Liver (tissue), 9 donors: Measurements from ENCODE around the gene PCP4L1. TPM values are rescaled to one million over a fixed set of nuclear protein-coding genes. Genes with fewer than 3 reads are reported as not detected.

Source experiments
- DNase-seq: peaks from one replicate; pipeline ENCODE4 v3.0.0-alpha.2; 2017; ENCODE audit warnings: low spot score
- H3K27ac ChIP-seq, 2 donors: one replicate each; pipeline ENCODE4 v1.7.0; 2013; ENCODE audit warnings: inconsistent platforms in 2 of 2, low read length in 2 of 2, control low read depth in 1 of 2, low read depth in 1 of 2, mild to moderate bottlenecking in 1 of 2
- H3K27me3 ChIP-seq, 4 donors: one replicate each; pipeline versions ENCODE4 v1.6.1 to v1.7.0; 2013; ENCODE audit warnings: low read length in 3 of 4, inconsistent platforms in 1 of 4, mild to moderate bottlenecking in 1 of 4, moderate library complexity in 1 of 4; ENCODE audit not compliant: control insufficient read depth in 4 of 4, insufficient read depth in 4 of 4
- H3K36me3 ChIP-seq, 4 donors: one replicate each; pipeline versions ENCODE4 v1.6.1 to v1.7.0; 2013; ENCODE audit warnings: low read length in 3 of 4, mild to moderate bottlenecking in 3 of 4, low read depth in 1 of 4, moderate library complexity in 1 of 4; ENCODE audit not compliant: control insufficient read depth in 4 of 4, insufficient read depth in 3 of 4
- H3K4me1 ChIP-seq, 4 donors: one replicate each; pipeline versions ENCODE4 v1.6.1 to v1.7.0; 2013; ENCODE audit warnings: low read length in 3 of 4, mild to moderate bottlenecking in 3 of 4, moderate library complexity in 1 of 4; ENCODE audit not compliant: control insufficient read depth in 4 of 4, insufficient read depth in 4 of 4
- H3K4me3 ChIP-seq, 3 donors: one replicate each; pipeline versions ENCODE4 v1.6.1 to v1.7.0; 2013; ENCODE audit warnings: low read length in 3 of 3, control low read depth in 1 of 3, low read depth in 1 of 3, mild to moderate bottlenecking in 1 of 3
- H3K9ac ChIP-seq, 2 donors: one replicate each; pipeline ENCODE4 v1.7.0; 2013; ENCODE audit warnings: low read length in 2 of 2, mild to moderate bottlenecking in 2 of 2, moderate library complexity in 2 of 2, control low read depth in 1 of 2, low read depth in 1 of 2
- H3K9me3 ChIP-seq, 4 donors: one replicate each; pipeline versions ENCODE4 v1.6.1 to v1.7.0; 2013; ENCODE audit warnings: low read length in 3 of 4; ENCODE audit not compliant: control insufficient read depth in 4 of 4
- EGR1 ChIP-seq, 2 donors: IDR thresholded peaks; 2 replicates each; pipeline ENCODE4 v1.6.1; 2016 to 2018; ENCODE audit warnings: antibody characterized with exemption in 2 of 2, low read depth in 2 of 2
- FOXA1 ChIP-seq: IDR thresholded peaks from 2 replicates; pipeline ENCODE4 v1.6.1; 2016; ENCODE audit warnings: antibody characterized with exemption
- FOXA2 ChIP-seq: IDR thresholded peaks from 2 replicates; pipeline ENCODE4 v1.6.1; 2016; ENCODE audit warnings: antibody characterized with exemption
- GABPA ChIP-seq, 2 donors: IDR thresholded peaks in 1 of 2; conservative IDR thresholded peaks in 1 of 2; 2 replicates each; pipeline ENCODE4 v1.6.1; 2016; ENCODE audit warnings: antibody characterized with exemption in 2 of 2, mild to moderate bottlenecking in 1 of 2, moderate library complexity in 1 of 2
- HNF4A ChIP-seq, 2 donors: conservative IDR thresholded peaks; 2 replicates each; pipeline ENCODE4 v1.6.1; 2016; ENCODE audit warnings: antibody characterized with exemption in 2 of 2, mild to moderate bottlenecking in 2 of 2
- HNF4G ChIP-seq: IDR thresholded peaks from 2 replicates; pipeline ENCODE4 v1.6.1; 2016; ENCODE audit warnings: antibody characterized with exemption
- JUND ChIP-seq, 2 donors: IDR thresholded peaks; 2 replicates each; pipeline ENCODE4 v1.6.1; 2016; ENCODE audit warnings: antibody characterized with exemption in 2 of 2
- NR2F2 ChIP-seq: IDR thresholded peaks from 2 replicates; pipeline ENCODE4 v1.6.1; 2016; ENCODE audit warnings: antibody characterized with exemption
- RAD21 ChIP-seq, 2 donors: IDR thresholded peaks; 2 replicates each; pipeline ENCODE4 v1.6.1; 2016; ENCODE audit warnings: antibody characterized with exemption in 2 of 2, mild to moderate bottlenecking in 2 of 2
- RXRA ChIP-seq, 2 donors: IDR thresholded peaks; 2 replicates each; pipeline ENCODE4 v1.6.1; 2017 to 2018; ENCODE audit warnings: antibody characterized with exemption in 2 of 2, mild to moderate bottlenecking in 1 of 2
- SP1 ChIP-seq: IDR thresholded peaks from 2 replicates; pipeline ENCODE4 v1.6.1; 2018; ENCODE audit warnings: antibody characterized with exemption, mild to moderate bottlenecking
- TAF1 ChIP-seq: conservative IDR thresholded peaks from 2 replicates; pipeline ENCODE4 v1.6.1; 2016; ENCODE audit warnings: antibody characterized with exemption, mild to moderate bottlenecking
- YY1 ChIP-seq: IDR thresholded peaks from 2 replicates; pipeline ENCODE4 v1.6.1; 2016; ENCODE audit warnings: antibody characterized with exemption, mild to moderate bottlenecking
- WGBS: extraction: QIAGEN DNeasy Blood & Tissue Kit; methylation state at CpG from one replicate; pipeline ENCODE4 v1.1.7; 2013; 5-methylcytosine and 5-hydroxymethylcytosine counted together
- polyA plus RNA-seq, 2 donors: library from polyadenylated mRNA; stranded (reverse) in 1 of 2; unstranded in 1 of 2; fragments of 200-250 nt in 1 of 2; fragments of >200 nt in 1 of 2; fragmentation: Nextera tagmentation in 1 of 2; extraction: Ambion mirVana in 1 of 2; gene quantifications; one replicate each; pipeline versions ENCODE4 v1.2.1 to v1.2.3, GENCODE V29; 2013 to 2015
- total RNA-seq, 2 donors: library from RNA; depleted of rRNA; stranded (reverse); fragments of >200 nt; gene quantifications; one replicate each; pipeline ENCODE4 v1.2.3, GENCODE V29; 2014
- TF ChIP-seq, protein P1 (sequence below): fragments of 150-350 bp; IDR thresholded peaks from 2 replicates; pipeline ENCODE4 v1.5.1; 2017; ENCODE audit warnings: improper control_type of control experiment, low read depth, low read length; ENCODE audit not compliant: missing input control
- TF ChIP-seq, protein P2 (sequence below): IDR thresholded peaks from 2 replicates; pipeline ENCODE4 v1.6.1; 2016; ENCODE audit warnings: antibody characterized with exemption, mild to moderate bottlenecking
- TF ChIP-seq, protein P3 (sequence below): IDR thresholded peaks from 2 replicates; pipeline ENCODE4 v1.6.1; 2016; ENCODE audit warnings: antibody characterized with exemption
- TF ChIP-seq, protein P4 (sequence below): IDR thresholded peaks from 2 replicates; pipeline ENCODE4 v1.6.1; 2016; ENCODE audit warnings: antibody characterized with exemption
- TF ChIP-seq, protein P5 (sequence below): IDR thresholded peaks from 2 replicates; pipeline ENCODE4 v1.6.1; 2016; ENCODE audit warnings: antibody characterized with exemption
- donor health status: healthy.
- donor health status: healthy.
- donor health status: healthy.
- donor health status: healthy.
- donor health status: healthy.

Gene PCP4L1
- total and polyA plus RNA-seq, 4 donors: 1.1 to 8.7 (median 5.0) TPM

- Histone ChIP-seq H3K4me3 (peak overlapping the region in 2 of 3 donors; percentile 17 to 25), H3K27ac (peak overlapping the region; percentile 75), H3K4me1 (peaks cover 0 to 50% (median 27%) of the 10 kb centered on the region in 4 donors), H3K36me3 (peaks cover 3 to 14% (median 7%) of the 10 kb centered on the region in 4 donors), H3K9me3 (no peaks in the 10 kb centered on the region), H3K9ac (peak overlapping the region in 1 of 2 donors; percentile 5), H3K27me3 (no peaks in the 10 kb centered on the region)
- DNase-seq: no peak
- 38% methylated on average over 7 of the region's 7 CpGs for WGBS
- TF ChIP-seq JUND (IDR thresholded peaks at IDR 0.05) (no peak), FOXA2 (no peak), EGR1 (IDR thresholded peaks at IDR 0.05; ENCODE audit: low read depth in 2 of 2) (no peak), NR2F2 (no peak), RXRA (IDR thresholded peaks at IDR 0.05) (no peak), FOXA1 (no peak), HNF4G (no peak), RAD21 (IDR thresholded peaks at IDR 0.05) (no peak), YY1 (no peak), SP1 (no peak)
- TF ChIP-seq, protein P1, sequence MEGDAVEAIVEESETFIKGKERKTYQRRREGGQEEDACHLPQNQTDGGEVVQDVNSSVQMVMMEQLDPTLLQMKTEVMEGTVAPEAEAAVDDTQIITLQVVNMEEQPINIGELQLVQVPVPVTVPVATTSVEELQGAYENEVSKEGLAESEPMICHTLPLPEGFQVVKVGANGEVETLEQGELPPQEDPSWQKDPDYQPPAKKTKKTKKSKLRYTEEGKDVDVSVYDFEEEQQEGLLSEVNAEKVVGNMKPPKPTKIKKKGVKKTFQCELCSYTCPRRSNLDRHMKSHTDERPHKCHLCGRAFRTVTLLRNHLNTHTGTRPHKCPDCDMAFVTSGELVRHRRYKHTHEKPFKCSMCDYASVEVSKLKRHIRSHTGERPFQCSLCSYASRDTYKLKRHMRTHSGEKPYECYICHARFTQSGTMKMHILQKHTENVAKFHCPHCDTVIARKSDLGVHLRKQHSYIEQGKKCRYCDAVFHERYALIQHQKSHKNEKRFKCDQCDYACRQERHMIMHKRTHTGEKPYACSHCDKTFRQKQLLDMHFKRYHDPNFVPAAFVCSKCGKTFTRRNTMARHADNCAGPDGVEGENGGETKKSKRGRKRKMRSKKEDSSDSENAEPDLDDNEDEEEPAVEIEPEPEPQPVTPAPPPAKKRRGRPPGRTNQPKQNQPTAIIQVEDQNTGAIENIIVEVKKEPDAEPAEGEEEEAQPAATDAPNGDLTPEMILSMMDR: no peak
- TF ChIP-seq, protein P2, sequence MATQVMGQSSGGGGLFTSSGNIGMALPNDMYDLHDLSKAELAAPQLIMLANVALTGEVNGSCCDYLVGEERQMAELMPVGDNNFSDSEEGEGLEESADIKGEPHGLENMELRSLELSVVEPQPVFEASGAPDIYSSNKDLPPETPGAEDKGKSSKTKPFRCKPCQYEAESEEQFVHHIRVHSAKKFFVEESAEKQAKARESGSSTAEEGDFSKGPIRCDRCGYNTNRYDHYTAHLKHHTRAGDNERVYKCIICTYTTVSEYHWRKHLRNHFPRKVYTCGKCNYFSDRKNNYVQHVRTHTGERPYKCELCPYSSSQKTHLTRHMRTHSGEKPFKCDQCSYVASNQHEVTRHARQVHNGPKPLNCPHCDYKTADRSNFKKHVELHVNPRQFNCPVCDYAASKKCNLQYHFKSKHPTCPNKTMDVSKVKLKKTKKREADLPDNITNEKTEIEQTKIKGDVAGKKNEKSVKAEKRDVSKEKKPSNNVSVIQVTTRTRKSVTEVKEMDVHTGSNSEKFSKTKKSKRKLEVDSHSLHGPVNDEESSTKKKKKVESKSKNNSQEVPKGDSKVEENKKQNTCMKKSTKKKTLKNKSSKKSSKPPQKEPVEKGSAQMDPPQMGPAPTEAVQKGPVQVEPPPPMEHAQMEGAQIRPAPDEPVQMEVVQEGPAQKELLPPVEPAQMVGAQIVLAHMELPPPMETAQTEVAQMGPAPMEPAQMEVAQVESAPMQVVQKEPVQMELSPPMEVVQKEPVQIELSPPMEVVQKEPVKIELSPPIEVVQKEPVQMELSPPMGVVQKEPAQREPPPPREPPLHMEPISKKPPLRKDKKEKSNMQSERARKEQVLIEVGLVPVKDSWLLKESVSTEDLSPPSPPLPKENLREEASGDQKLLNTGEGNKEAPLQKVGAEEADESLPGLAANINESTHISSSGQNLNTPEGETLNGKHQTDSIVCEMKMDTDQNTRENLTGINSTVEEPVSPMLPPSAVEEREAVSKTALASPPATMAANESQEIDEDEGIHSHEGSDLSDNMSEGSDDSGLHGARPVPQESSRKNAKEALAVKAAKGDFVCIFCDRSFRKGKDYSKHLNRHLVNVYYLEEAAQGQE: no peak
- TF ChIP-seq, protein P3, sequence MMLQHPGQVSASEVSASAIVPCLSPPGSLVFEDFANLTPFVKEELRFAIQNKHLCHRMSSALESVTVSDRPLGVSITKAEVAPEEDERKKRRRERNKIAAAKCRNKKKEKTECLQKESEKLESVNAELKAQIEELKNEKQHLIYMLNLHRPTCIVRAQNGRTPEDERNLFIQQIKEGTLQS: no peak
Observed at GRCh38 chr1:161225178-161225533, 33.4 kb upstream of the PCP4L1 start.

- no peaks in the 10 kb centered on the region for H3K27me3 ChIP-seq
- peak within 1 kb of the TSS; percentile 59 to 72 (median 64) for H3K4me3 ChIP-seq
- H3K9me3 ChIP-seq: no peaks in the 10 kb centered on the region
- peak; percentile 81 for DNase-seq
- H3K4me1 ChIP-seq: peaks cover 0 to 51% (median 26%) of the 10 kb centered on the region in 4 donors
- 2% methylated on average over 16 of the region's 16 CpGs for WGBS
- peak within 1 kb of the TSS; percentile 86 to 87 for H3K27ac ChIP-seq
- H3K9ac ChIP-seq: peak within 1 kb of the TSS; percentile 24 to 26
- peaks cover 4 to 20% (median 12%) of the 10 kb centered on the region in 4 donors for H3K36me3 ChIP-seq
- TF ChIP-seq FOXA2: no peak
- TF ChIP-seq JUND (IDR thresholded peaks at IDR 0.05): peak in 1 of 2 donors; percentile 67
- peak; percentile 61 for TF ChIP-seq FOXA1
- peak in 1 of 2 donors; percentile 26 for TF ChIP-seq GABPA (IDR thresholded peaks at IDR 0.05 in 1 of 2, conservative IDR thresholded peaks at IDR 0.05 in 1 of 2)
- peak; percentile 76 to 80 for TF ChIP-seq RAD21 (IDR thresholded peaks at IDR 0.05)
- TF ChIP-seq, protein P4, sequence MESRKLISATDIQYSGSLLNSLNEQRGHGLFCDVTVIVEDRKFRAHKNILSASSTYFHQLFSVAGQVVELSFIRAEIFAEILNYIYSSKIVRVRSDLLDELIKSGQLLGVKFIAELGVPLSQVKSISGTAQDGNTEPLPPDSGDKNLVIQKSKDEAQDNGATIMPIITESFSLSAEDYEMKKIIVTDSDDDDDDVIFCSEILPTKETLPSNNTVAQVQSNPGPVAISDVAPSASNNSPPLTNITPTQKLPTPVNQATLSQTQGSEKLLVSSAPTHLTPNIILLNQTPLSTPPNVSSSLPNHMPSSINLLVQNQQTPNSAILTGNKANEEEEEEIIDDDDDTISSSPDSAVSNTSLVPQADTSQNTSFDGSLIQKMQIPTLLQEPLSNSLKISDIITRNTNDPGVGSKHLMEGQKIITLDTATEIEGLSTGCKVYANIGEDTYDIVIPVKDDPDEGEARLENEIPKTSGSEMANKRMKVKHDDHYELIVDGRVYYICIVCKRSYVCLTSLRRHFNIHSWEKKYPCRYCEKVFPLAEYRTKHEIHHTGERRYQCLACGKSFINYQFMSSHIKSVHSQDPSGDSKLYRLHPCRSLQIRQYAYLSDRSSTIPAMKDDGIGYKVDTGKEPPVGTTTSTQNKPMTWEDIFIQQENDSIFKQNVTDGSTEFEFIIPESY: peak; percentile 52
- peak; percentile 52 for TF ChIP-seq HNF4A (conservative IDR thresholded peaks at IDR 0.05)
- TF ChIP-seq, protein P5, sequence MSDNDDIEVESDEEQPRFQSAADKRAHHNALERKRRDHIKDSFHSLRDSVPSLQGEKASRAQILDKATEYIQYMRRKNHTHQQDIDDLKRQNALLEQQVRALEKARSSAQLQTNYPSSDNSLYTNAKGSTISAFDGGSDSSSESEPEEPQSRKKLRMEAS: no peak
- TF ChIP-seq TAF1: peak; percentile 58
- TF ChIP-seq SP1: peak; percentile 85
- TF ChIP-seq EGR1 (IDR thresholded peaks at IDR 0.05; ENCODE audit: low read depth in 2 of 2): no peak
- TF ChIP-seq, protein P3: no peak
- TF ChIP-seq RXRA (IDR thresholded peaks at IDR 0.05): peak; percentile 52 to 69
- TF ChIP-seq YY1: peak; percentile 100
- TF ChIP-seq, protein P1: peak; percentile 37
Observed at GRCh38 chr1:161225534-161226319, 32.8 kb upstream of the PCP4L1 start, which contains the start of gene TOMM40L. TSS of gene TOMM40L (plus strand) at chr1:161226060. CDS start at chr1:161226490, 430 bp downstream.
